Activated CD8-positive, alpha-beta memory T cell treated with anti-CD3 and anti-CD28 coated beads, Interleukin-2, amount 50 U/mL, for 24 hours (primary cell): Measurements from ENCODE around the gene ATP8A1.
"Not testable (repeated sequence)": the region's sequence is repeated elsewhere in the genome, so short reads cannot be mapped to it uniquely, and the experiment has no call there.

Source experiments
- DNase-seq: peaks from one replicate; pipeline ENCODE4 v3.0.0-alpha.2; 2020; ENCODE audit errors: extremely low read depth

The ATP8A1 gene

GRCh38 chr4:42467777-42468176 lies 189.1 kb downstream of the ATP8A1 start:
- not testable (repeated sequence) for DNase-seq

GRCh38 chr4:42466273-42466844 lies 190.5 kb downstream of the ATP8A1 start:
- DNase-seq = no peak

GRCh38 chr4:42464550-42465094 lies 192.3 kb downstream of the ATP8A1 start:
- no peak for DNase-seq

- not testable (repeated sequence) for DNase-seq
These were observed 195.7 kb downstream of the ATP8A1 start for GRCh38 chr4:42461216-42461615.

- DNase-seq = no peak
These were observed 196.9 kb downstream of the ATP8A1 start for GRCh38 chr4:42460043-42460442.

- no peak for DNase-seq
These were observed 198.2 kb downstream of the ATP8A1 start for GRCh38 chr4:42458657-42459056.

GRCh38 chr4:42454755-42455420 lies 202.0 kb downstream of the ATP8A1 start:
- DNase-seq = no peak

- DNase-seq = no peak
These were observed 203.3 kb downstream of the ATP8A1 start for GRCh38 chr4:42453612-42454011.

GRCh38 chr4:42452823-42453222 lies 204.1 kb downstream of the ATP8A1 start:
- DNase-seq = no peak

- DNase-seq = no peak
These were observed 210.1 kb downstream of the ATP8A1 start for GRCh38 chr4:42446823-42447222.

- no peak for DNase-seq
These were observed 211.9 kb downstream of the ATP8A1 start for GRCh38 chr4:42445038-42445437.

- no peak for DNase-seq
These were observed 214.3 kb downstream of the ATP8A1 start for GRCh38 chr4:42442601-42443000.

GRCh38 chr4:42440083-42440482 lies 216.8 kb downstream of the ATP8A1 start:
- DNase-seq = no peak

- no peak for DNase-seq
These were observed 219.9 kb downstream of the ATP8A1 start for GRCh38 chr4:42436928-42437565.

GRCh38 chr4:42428036-42428435 lies 228.9 kb downstream of the ATP8A1 start:
- no peak for DNase-seq

GRCh38 chr4:42425146-42426065 lies 231.5 kb downstream of the ATP8A1 start:
- no peak for DNase-seq

GRCh38 chr4:42420140-42420539 lies 236.8 kb downstream of the ATP8A1 start:
- DNase-seq = no peak

- no peak for DNase-seq
These were observed 239.4 kb downstream of the ATP8A1 start for GRCh38 chr4:42417550-42417949.

GRCh38 chr4:42416017-42416416 lies 240.9 kb downstream of the ATP8A1 start:
- no peak for DNase-seq

GRCh38 chr4:42415281-42415680 lies 241.6 kb downstream of the ATP8A1 start:
- DNase-seq = no peak

- DNase-seq = no peak
These were observed 244.7 kb downstream of the ATP8A1 start for GRCh38 chr4:42412251-42412650.

GRCh38 chr4:42411803-42412202 lies 245.1 kb downstream of the ATP8A1 start:
- DNase-seq = no peak
